Measurements from ENCODE around the gene LAMTOR2. TPM values are rescaled to one million over a fixed set of nuclear protein-coding genes. Genes with fewer than 3 reads are reported as not detected.

The LAMTOR2 gene
- total and polyA plus RNA-seq, 10 of the 15 experiments (the other 5 are each of a cell fraction or from before 2014, with no cell fraction given): 71.9 to 264 (median 97.0) TPM

- intact Hi-C loops (cut with micrococcal nuclease; ENCODE audit: unreplicated experiment): loop anchor here (10.0 kb wide), 1 partner anchor 193 kb away; the partner anchor contains the start of genes SMG5 and TMEM79
- SMC1A ChIA-PET (ENCODE audit: uncharacterized antibody, unreplicated experiment): interaction anchor here (2.4 to 23.8 kb wide), 2 partner anchors 12 to 33 kb away, joined by 5 to 874 read pairs; partner anchors contain the start of gene LMNA
Observed at GRCh38 chr1:156091610-156092009, 37.0 kb downstream of the LAMTOR2 start.

More at GRCh38 chr1:156091610-156092009, 37.0 kb downstream of the LAMTOR2 start:
- Histone ChIP-seq H3K9me3 (replicated peaks; ENCODE audit: control insufficient read depth, insufficient read depth, low read length) (no peaks in the 10 kb centered on the region), H4K20me1 (ENCODE audit: control insufficient read depth, insufficient read depth) (no peaks in the 10 kb centered on the region), H3K4me1 (ENCODE audit: control insufficient read depth, insufficient read depth, low read length) (peaks cover 13% of the 10 kb centered on the region), H3K36me3 (ENCODE audit: control insufficient read depth in 2 of 2, insufficient read depth in 2 of 2, low read length in 1 of 2) (no peaks in the 10 kb centered on the region), H3K9ac (ENCODE audit: control insufficient read depth, insufficient read depth, low read length) (no peak overlapping the region), H3K27me3 (replicated peaks in 1 of 2; ENCODE audit: control insufficient read depth in 2 of 2, insufficient read depth in 2 of 2, low read length in 1 of 2) (no peaks in the 10 kb centered on the region), H3K79me2 (ENCODE audit: control insufficient read depth, insufficient read depth, low read length) (peaks cover 2% of the 10 kb centered on the region; the same call in 1 of the 2 replicates), H3K4me3 (no peak overlapping the region), H3K4me2 (ENCODE audit: control insufficient read depth, insufficient read depth) (no peak overlapping the region), H2AFZ (ENCODE audit: control insufficient read depth, low read depth, low read length) (no peak overlapping the region), H3K27ac (ENCODE audit: control insufficient read depth, insufficient read depth) (no peak overlapping the region)
- BruUV-seq (replicated peaks): no TSS peak
- WGBS (ENCODE audit: insufficient coverage, insufficient replicate concordance, low lambda C conversion rate, missing lambda C conversion rate): 71% methylated on average over 2 of the region's 2 CpGs
- CTCF ChIA-PET: interaction anchor here (0.7 to 21.5 kb wide), 19 partner anchors 8 to 294 kb away, joined by 3 to 1294 read pairs (median 4); partner anchors contain the start of gene LMNA
- in situ Hi-C loops (cut with MboI): loop anchor here (5.0 kb wide), 2 partner anchors 41 to 131 kb away; no protein-coding TSS in a partner anchor
- DNase-seq (ENCODE audit: low read depth, low spot score) (no peak), FAIRE-seq (no peak), ATAC-seq (no peak)
- TF ChIP-seq, protein P1, sequence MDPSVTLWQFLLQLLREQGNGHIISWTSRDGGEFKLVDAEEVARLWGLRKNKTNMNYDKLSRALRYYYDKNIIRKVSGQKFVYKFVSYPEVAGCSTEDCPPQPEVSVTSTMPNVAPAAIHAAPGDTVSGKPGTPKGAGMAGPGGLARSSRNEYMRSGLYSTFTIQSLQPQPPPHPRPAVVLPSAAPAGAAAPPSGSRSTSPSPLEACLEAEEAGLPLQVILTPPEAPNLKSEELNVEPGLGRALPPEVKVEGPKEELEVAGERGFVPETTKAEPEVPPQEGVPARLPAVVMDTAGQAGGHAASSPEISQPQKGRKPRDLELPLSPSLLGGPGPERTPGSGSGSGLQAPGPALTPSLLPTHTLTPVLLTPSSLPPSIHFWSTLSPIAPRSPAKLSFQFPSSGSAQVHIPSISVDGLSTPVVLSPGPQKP (IDR thresholded peaks at IDR 0.05; ENCODE audit: low read depth, low read length): no peak
- TF ChIP-seq POU2F2 (IDR thresholded peaks at IDR 0.05; ENCODE audit: borderline replicate concordance, low read depth, low read length) (no peak), ZBTB40 (IDR thresholded peaks at IDR 0.05; ENCODE audit: borderline replicate concordance) (no peak), NFYA (IDR thresholded peaks at IDR 0.05; ENCODE audit: borderline replicate concordance, low read depth, low read length) (no peak), SMARCA5 (IDR thresholded peaks at IDR 0.05) (no peak)
- TF ChIP-seq, protein P2, sequence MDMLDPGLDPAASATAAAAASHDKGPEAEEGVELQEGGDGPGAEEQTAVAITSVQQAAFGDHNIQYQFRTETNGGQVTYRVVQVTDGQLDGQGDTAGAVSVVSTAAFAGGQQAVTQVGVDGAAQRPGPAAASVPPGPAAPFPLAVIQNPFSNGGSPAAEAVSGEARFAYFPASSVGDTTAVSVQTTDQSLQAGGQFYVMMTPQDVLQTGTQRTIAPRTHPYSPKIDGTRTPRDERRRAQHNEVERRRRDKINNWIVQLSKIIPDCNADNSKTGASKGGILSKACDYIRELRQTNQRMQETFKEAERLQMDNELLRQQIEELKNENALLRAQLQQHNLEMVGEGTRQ (IDR thresholded peaks at IDR 0.05; ENCODE audit: borderline replicate concordance, low read depth, low read length): no peak
- POLR2A ChIA-PET: interaction anchor here (1.2 to 2.2 kb wide), 2 partner anchors 32 to 37 kb away, joined by 4 to 9 read pairs; no protein-coding TSS in a partner anchor
- RAD21 ChIA-PET (ENCODE audit: unreplicated experiment): interaction anchor here (0.6 to 22.4 kb wide), 7 partner anchors 30 to 227 kb away, joined by 3 to 695 read pairs (median 3); partner anchors contain the start of gene LMNA

Measured in GM12878 (cell line).